ENCODE measurements around the gene ZNF23. TPM values are rescaled to one million over a fixed set of nuclear protein-coding genes. Genes with fewer than 3 reads are reported as not detected.

Gene ZNF23
- total RNA-seq, 1 experiment from 2014 or later = 9.6 TPM

GRCh38 chr16:71423016-71423415 is 39.0 kb downstream of the ZNF23 start:
- no peak overlapping the region for H4K5ac ChIP-seq (ENCODE audit: insufficient read length, low read depth, low read length)
- H4K20me1 ChIP-seq (ENCODE audit: control insufficient read depth, insufficient read depth, insufficient read length) = no peaks in the 10 kb centered on the region
- H3K27ac Mint-ChIP-seq = no peak overlapping the region

More at GRCh38 chr16:71423016-71423415, 39.0 kb downstream of the ZNF23 start:
- no peaks in the 10 kb centered on the region for H3K9me3 ChIP-seq (ENCODE audit: control insufficient read depth, low read depth, low read length)
- Mint-ChIP-seq H3K4me3 (no peak overlapping the region), H3K4me1 (peaks cover 15 to 19% of the 10 kb centered on the region in 2 experiments), H3K27me3 (ENCODE audit: low read depth) (peaks cover 44% of the 10 kb centered on the region), H3K36me3 (ENCODE audit: insufficient read depth in 1 of 3, low read depth in 3 of 3) (peaks cover 0 to 2% (median 0%) of the 10 kb centered on the region in 3 experiments; a peak in 1 of 7 replicates), H3K9me3 (no peaks in the 10 kb centered on the region; a peak in 2 of 5 replicates)
- no peaks in the 10 kb centered on the region for H3K79me2 ChIP-seq (ENCODE audit: insufficient read depth, low read length)
- H2AFZ ChIP-seq (ENCODE audit: low read length) = no peak overlapping the region
- no peak overlapping the region for H4K91ac ChIP-seq (ENCODE audit: insufficient read length, low read depth, low read length)
- no peak overlapping the region for H3K4me2 ChIP-seq (ENCODE audit: insufficient read depth, insufficient read length, low read length)
- no peak overlapping the region for H2BK12ac ChIP-seq (ENCODE audit: insufficient read length, low read depth, low read length)
- no peak overlapping the region for H3K4ac ChIP-seq (ENCODE audit: low read depth, low read length)
- H2BK20ac ChIP-seq (ENCODE audit: low read depth, low read length, poor library complexity, severe bottlenecking) = no peak overlapping the region
- WGBS (ENCODE audit: extremely low coverage, insufficient read length, low lambda C conversion rate) = no CpG with 5 or more reads among the region's 2 CpGs
- no peak for DNase-seq
- no peak overlapping the region for H3K27ac ChIP-seq (ENCODE audit: insufficient read length, low read depth, low read length)
- no peaks in the 10 kb centered on the region for H3K23me2 ChIP-seq (ENCODE audit: insufficient read length, low read depth, low read length, poor library complexity, severe bottlenecking)
- no peak overlapping the region for H2BK5ac ChIP-seq (ENCODE audit: insufficient read length, low read length)
- H3K18ac ChIP-seq (ENCODE audit: insufficient read length, low read depth, low read length) = no peak overlapping the region
- no peak overlapping the region for H4K8ac ChIP-seq (replicated peaks; ENCODE audit: insufficient read length, low read depth, low read length)
- no peaks in the 10 kb centered on the region for H3K4me1 ChIP-seq (ENCODE audit: insufficient read depth, low read length)
- H3K79me1 ChIP-seq (ENCODE audit: insufficient read depth, low read depth, low read length, poor library complexity, severe bottlenecking) = no peaks in the 10 kb centered on the region
- H2AK5ac ChIP-seq (ENCODE audit: insufficient read length, low read length) = no peak overlapping the region
- TF ChIP-seq, protein P1, sequence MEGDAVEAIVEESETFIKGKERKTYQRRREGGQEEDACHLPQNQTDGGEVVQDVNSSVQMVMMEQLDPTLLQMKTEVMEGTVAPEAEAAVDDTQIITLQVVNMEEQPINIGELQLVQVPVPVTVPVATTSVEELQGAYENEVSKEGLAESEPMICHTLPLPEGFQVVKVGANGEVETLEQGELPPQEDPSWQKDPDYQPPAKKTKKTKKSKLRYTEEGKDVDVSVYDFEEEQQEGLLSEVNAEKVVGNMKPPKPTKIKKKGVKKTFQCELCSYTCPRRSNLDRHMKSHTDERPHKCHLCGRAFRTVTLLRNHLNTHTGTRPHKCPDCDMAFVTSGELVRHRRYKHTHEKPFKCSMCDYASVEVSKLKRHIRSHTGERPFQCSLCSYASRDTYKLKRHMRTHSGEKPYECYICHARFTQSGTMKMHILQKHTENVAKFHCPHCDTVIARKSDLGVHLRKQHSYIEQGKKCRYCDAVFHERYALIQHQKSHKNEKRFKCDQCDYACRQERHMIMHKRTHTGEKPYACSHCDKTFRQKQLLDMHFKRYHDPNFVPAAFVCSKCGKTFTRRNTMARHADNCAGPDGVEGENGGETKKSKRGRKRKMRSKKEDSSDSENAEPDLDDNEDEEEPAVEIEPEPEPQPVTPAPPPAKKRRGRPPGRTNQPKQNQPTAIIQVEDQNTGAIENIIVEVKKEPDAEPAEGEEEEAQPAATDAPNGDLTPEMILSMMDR (conservative IDR thresholded peaks at IDR 0.05) = no peak
- no peaks in the 10 kb centered on the region for H3K27me3 ChIP-seq (ENCODE audit: insufficient read depth, low read length)
- H3K23ac ChIP-seq (ENCODE audit: insufficient read length, low read depth, low read length) = no peak overlapping the region
- H3K9ac ChIP-seq (ENCODE audit: extremely low read depth, insufficient read length, low read length) = no peak overlapping the region
- no peak overlapping the region for H3T11ph ChIP-seq (ENCODE audit: low read length)
- no peak overlapping the region for H3K56ac ChIP-seq (ENCODE audit: insufficient read length, low read depth, low read length)
- no peak overlapping the region for H3K14ac ChIP-seq (ENCODE audit: insufficient read depth, low read length)
- no peak overlapping the region for H2BK15ac ChIP-seq (ENCODE audit: low read depth, low read length)
- no peak overlapping the region for H2BK120ac ChIP-seq (ENCODE audit: low read depth, low read length, poor library complexity, severe bottlenecking)
